ENCODE results near the gene TRIM26.

- TF ChIP-seq CTCF (IDR thresholded peaks at IDR 0.05; ENCODE audit: poor library complexity) (no peak), EZH2 (IDR thresholded peaks at IDR 0.05; ENCODE audit: borderline replicate concordance) (no peak), EZH2phosphoT487 (IDR thresholded peaks at IDR 0.05; ENCODE audit: low read depth, severe bottlenecking, unreplicated experiment) (no peak)
These were observed 66.1 kb downstream of the TRIM26 start for GRCh38 chr6:30147096-30147495.
